GM12878 (cell line): ENCODE measurements around the gene TMED1.

Source experiments
- EP300 ChIP-seq, 2 experiments: fragments of 150-350 bp in 1 of 2; IDR thresholded peaks; 2 replicates each; pipeline ENCODE4 v1.6.1; 2011 to 2012; ENCODE audit warnings: low read depth in 2 of 2, low read length in 2 of 2, borderline replicate concordance in 1 of 2, improper control_type of control experiment in 1 of 2, inconsistent platforms in 1 of 2; ENCODE audit not compliant: control insufficient read depth in 1 of 2
- TF ChIP-seq, protein P1 (sequence below): IDR thresholded peaks from 2 replicates; pipeline ENCODE4 v1.6.1; 2012; ENCODE audit warnings: low read depth, low read length, improper control_type of control experiment
- TF ChIP-seq, protein P2 (sequence below), 3 experiments: IDR thresholded peaks in 2 of 3; conservative IDR thresholded peaks in 1 of 3; 2 replicates each; pipeline ENCODE4 v1.5.1; 2011; ENCODE audit warnings: low read depth in 3 of 3, low read length in 3 of 3, mild to moderate bottlenecking in 3 of 3, control low read depth in 2 of 3, moderate library complexity in 2 of 3, inconsistent platforms in 1 of 3, mixed read lengths in 1 of 3; ENCODE audit not compliant: control insufficient read depth in 2 of 3, insufficient read depth in 1 of 3; ENCODE audit errors: extremely low read depth in 1 of 3

DNA sequence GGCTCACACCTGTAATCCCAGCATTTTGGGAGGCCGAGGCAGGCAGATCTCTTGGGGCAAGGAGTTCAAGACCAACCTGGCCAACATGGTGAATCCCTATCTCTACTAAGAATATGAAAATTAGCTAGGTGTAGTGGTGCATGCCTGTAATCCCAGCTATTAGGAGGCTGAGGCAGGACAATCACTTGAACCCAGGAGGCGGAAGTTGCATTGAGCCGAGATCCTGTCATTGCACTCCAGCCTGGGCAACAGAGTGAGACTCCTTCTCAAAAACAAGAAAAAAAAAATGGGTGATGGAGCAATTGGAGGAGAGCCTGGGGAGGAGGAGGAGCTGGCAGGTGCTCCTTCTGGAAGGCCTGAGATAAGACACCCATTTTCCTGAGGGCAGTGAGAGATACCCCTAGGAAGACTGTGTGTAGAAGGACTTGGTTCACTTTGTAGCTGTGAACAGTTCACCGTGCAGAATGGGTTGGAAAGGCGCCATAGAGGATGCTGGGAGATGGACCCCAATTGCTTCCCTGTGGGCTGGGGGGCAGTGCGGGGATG lies 26.6 kb upstream of the TMED1 start:
- TF ChIP-seq, protein P1, sequence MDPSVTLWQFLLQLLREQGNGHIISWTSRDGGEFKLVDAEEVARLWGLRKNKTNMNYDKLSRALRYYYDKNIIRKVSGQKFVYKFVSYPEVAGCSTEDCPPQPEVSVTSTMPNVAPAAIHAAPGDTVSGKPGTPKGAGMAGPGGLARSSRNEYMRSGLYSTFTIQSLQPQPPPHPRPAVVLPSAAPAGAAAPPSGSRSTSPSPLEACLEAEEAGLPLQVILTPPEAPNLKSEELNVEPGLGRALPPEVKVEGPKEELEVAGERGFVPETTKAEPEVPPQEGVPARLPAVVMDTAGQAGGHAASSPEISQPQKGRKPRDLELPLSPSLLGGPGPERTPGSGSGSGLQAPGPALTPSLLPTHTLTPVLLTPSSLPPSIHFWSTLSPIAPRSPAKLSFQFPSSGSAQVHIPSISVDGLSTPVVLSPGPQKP: no peak
- TF ChIP-seq, protein P2, sequence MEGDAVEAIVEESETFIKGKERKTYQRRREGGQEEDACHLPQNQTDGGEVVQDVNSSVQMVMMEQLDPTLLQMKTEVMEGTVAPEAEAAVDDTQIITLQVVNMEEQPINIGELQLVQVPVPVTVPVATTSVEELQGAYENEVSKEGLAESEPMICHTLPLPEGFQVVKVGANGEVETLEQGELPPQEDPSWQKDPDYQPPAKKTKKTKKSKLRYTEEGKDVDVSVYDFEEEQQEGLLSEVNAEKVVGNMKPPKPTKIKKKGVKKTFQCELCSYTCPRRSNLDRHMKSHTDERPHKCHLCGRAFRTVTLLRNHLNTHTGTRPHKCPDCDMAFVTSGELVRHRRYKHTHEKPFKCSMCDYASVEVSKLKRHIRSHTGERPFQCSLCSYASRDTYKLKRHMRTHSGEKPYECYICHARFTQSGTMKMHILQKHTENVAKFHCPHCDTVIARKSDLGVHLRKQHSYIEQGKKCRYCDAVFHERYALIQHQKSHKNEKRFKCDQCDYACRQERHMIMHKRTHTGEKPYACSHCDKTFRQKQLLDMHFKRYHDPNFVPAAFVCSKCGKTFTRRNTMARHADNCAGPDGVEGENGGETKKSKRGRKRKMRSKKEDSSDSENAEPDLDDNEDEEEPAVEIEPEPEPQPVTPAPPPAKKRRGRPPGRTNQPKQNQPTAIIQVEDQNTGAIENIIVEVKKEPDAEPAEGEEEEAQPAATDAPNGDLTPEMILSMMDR (IDR thresholded peaks at IDR 0.05 in 2 of 3, conservative IDR thresholded peaks at IDR 0.05 in 1 of 3; ENCODE audit: control insufficient read depth in 2 of 3, extremely low read depth in 1 of 3, insufficient read depth in 1 of 3, low read depth in 3 of 3, low read length in 3 of 3): no peak
- TF ChIP-seq EP300 (IDR thresholded peaks at IDR 0.05; ENCODE audit: borderline replicate concordance in 1 of 2, control insufficient read depth in 1 of 2, low read depth in 2 of 2, low read length in 2 of 2): no peak
